HG03135 (cell line): ENCODE data around the gene DOP1B.

Experiments used
- ATAC-seq: cut with Tn5 transposase; IDR thresholded peaks from one replicate; pipeline ENCODE4 v1.9.1; 2021; ENCODE audit warnings: mild to moderate bottlenecking, moderate library complexity; ENCODE audit not compliant: unreplicated experiment

Gene DOP1B

GRCh38 chr21:36200081-36200561, 43.5 kb downstream of the DOP1B start:
- ATAC-seq = no peak

GRCh38 chr21:36202726-36203602, 46.3 kb downstream of the DOP1B start:
- no peak for ATAC-seq

- no peak for ATAC-seq
Observed at GRCh38 chr21:36203603-36203889, 46.9 kb downstream of the DOP1B start.

DNA sequence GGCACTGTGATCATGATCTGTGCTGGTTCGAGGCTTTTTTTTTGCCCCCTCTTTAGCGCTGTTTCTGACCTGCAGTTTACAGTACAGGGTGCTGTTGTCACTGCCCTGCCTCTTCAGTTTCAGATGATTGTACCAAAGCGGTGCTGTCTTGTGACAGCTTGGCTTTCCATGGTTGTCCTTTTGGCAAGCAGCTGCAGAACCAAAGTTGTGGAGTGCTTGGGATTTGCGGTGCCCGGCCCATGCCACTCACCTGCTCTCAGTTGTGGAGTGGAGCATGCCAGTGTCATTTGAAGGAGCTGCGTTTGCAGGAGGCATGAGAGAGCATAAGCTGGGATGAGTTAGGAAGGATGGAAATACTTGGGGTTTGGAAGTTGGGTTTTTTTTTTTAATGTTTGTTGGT, 48.4 kb downstream of the DOP1B start:
- ATAC-seq = no peak

DNA sequence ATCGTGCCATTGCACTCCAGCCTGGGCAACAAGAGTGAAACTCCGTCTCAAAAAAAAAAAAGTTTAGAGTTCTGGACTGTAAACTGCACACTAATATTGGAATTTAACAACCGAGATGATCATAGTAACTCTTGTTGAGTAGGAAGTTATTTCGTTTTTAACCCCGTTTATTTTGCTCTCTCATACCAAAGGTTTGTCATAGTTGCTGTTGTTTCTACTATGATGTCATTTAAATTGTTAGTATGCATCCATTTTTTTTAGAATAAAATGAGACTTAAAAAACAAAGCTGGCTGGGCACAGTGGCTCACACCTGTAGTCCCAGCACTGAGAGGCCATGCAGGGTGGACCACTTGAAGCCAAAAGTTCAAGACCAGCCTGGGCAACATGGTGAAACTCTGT, 49.3 kb downstream of the DOP1B start:
- ATAC-seq = no peak
